Cardiac fibroblast (primary cell): ENCODE results near the gene PRPS1L1.
A peak's percentile ranks its signal among the peaks of the same experiment; 100 is the strongest.

ENCODE experiments used
- DNase-seq, 2 donors: peaks; one replicate each; pipeline versions ENCODE4 v3.0.0 to v3.0.0-alpha.2; 2010; ENCODE audit warnings: low read depth in 2 of 2
- H3K4me3 ChIP-seq, 2 donors: replicated peaks in 1 of 2; 1 replicate in 1 of 2; 2 replicates in 1 of 2; pipeline ENCODE4 v1.5.1; 2011; ENCODE audit warnings: low read depth in 2 of 2, low read length in 2 of 2, mild to moderate bottlenecking in 2 of 2, moderate library complexity in 1 of 2
- CTCF ChIP-seq: IDR thresholded peaks from one replicate; pipeline ENCODE4 v1.5.1; 2011; ENCODE audit warnings: low read depth, mild to moderate bottlenecking, low read length, inconsistent platforms

The PRPS1L1 gene

GRCh38 chr7:18018296-18019215 lies 9.1 kb downstream of the PRPS1L1 start:
- no peak for TF ChIP-seq CTCF
- H3K4me3 ChIP-seq, result no peak overlapping the region
- no peak for DNase-seq

- no peak overlapping the region for H3K4me3 ChIP-seq
- peak in 1 of 2 donors; percentile 12 for DNase-seq
- TF ChIP-seq CTCF, result no peak
Observed at GRCh38 chr7:18016547-18017444, 10.8 kb downstream of the PRPS1L1 start.

GRCh38 chr7:18013936-18014335 lies 13.7 kb downstream of the PRPS1L1 start:
- no peak for TF ChIP-seq CTCF
- DNase-seq, result peak; percentile 54 to 67
- H3K4me3 ChIP-seq, result no peak overlapping the region

GRCh38 chr7:18004372-18004771 lies 23.3 kb downstream of the PRPS1L1 start:
- H3K4me3 ChIP-seq, result no peak overlapping the region
- no peak for DNase-seq
- TF ChIP-seq CTCF, result no peak

- no peak overlapping the region for H3K4me3 ChIP-seq
- DNase-seq, result no peak
- TF ChIP-seq CTCF, result no peak
Observed at GRCh38 chr7:18003286-18003994, 24.2 kb downstream of the PRPS1L1 start.

GRCh38 chr7:17998692-17999091 lies 29.0 kb downstream of the PRPS1L1 start:
- no peak for TF ChIP-seq CTCF
- DNase-seq, result no peak
- H3K4me3 ChIP-seq, result no peak overlapping the region
